Ovary (tissue), 9 donors: ENCODE results near the gene EML6. TPM values are rescaled to one million over a fixed set of nuclear protein-coding genes. Genes with fewer than 3 reads are reported as not detected.

Source experiments
- DNase-seq, 5 donors: peaks; one replicate each; pipeline ENCODE4 v3.0.0-alpha.2; 2019 to 2020
- H3K27ac ChIP-seq, 2 donors: fragments of 200-600 bp; one replicate each; pipeline versions ENCODE4 v1.5.1 to v1.8.0; 2019 to 2022
- H3K27me3 ChIP-seq: fragments of 200-600 bp; one replicate; pipeline ENCODE4 v1.8.0; 2022
- H3K36me3 ChIP-seq: fragments of 200-600 bp; sonication (generic); one replicate; pipeline ENCODE4 v1.5.1; 2019
- H3K4me1 ChIP-seq: one replicate; pipeline ENCODE4 v1.8.1; 2013; ENCODE audit warnings: mild to moderate bottlenecking, moderate library complexity; ENCODE audit not compliant: insufficient read depth
- H3K4me3 ChIP-seq: fragments of 200-600 bp; sonication (generic); one replicate; pipeline ENCODE4 v1.5.1; 2017
- H3K9me3 ChIP-seq, 2 donors: fragments of 200-600 bp in 1 of 2; sonication (generic) in 1 of 2; one replicate each; pipeline versions ENCODE4 v1.5.1 to v1.8.1; 2013 to 2019; ENCODE audit warnings: mild to moderate bottlenecking in 1 of 2, moderate library complexity in 1 of 2
- CTCF ChIP-seq, 3 donors: fragments of 450-650 bp in 2 of 3; fragments of 200-600 bp in 1 of 3; IDR thresholded peaks; one replicate each; pipeline versions ENCODE4 v1.5.1 to v1.8.0; 2016 to 2022; ENCODE audit warnings: antibody characterized with exemption in 3 of 3, mild to moderate bottlenecking in 1 of 3
- EP300 ChIP-seq: sonication (generic); formaldehyde crosslinking; IDR thresholded peaks from one replicate; pipeline ENCODE4 v1.6.1; 2017; ENCODE audit warnings: antibody characterized with exemption
- POLR2A ChIP-seq: fragments of 450-650 bp; IDR thresholded peaks from one replicate; pipeline ENCODE4 v1.6.1; 2017; ENCODE audit warnings: antibody characterized with exemption, mild to moderate bottlenecking, moderate library complexity
- WGBS, 3 donors: extraction: QIAGEN DNeasy Blood & Tissue Kit in 1 of 3; methylation state at CpG; one replicate each; pipeline versions ENCODE4 v1.1.5 to v1.1.7; 2013 to 2017; 5-methylcytosine and 5-hydroxymethylcytosine counted together
- intact Hi-C, 4 donors: fragments of 100-400 bp; cut with DNase I; formaldehyde crosslinking; loops; one replicate each; pipeline versions ENCODE4 v1.11.0 to v1.15.1; 2022 to 2023
- polyA plus RNA-seq, 2 donors: library from polyadenylated mRNA; stranded (reverse); fragments of 200-250 nt in 1 of 2; fragments of 350-450 nt in 1 of 2; fragmentation: Illumina TruSeq in 1 of 2; extraction: RNeasy Lipid Tissue Mini Kit (QIAGEN cat#74804) in 1 of 2; gene quantifications; one replicate each; pipeline ENCODE4 v1.2.3, GENCODE V29; 2013 to 2014
- total RNA-seq, 7 donors: library from RNA; depleted of rRNA in 2 of 7; stranded (reverse); fragments of >200 nt in 2 of 7; fragmentation: NEBNext Ultra II Directional in 3 of 7; extraction: Animal tissue kit (Norgen Biotek cat#: 25700) in 3 of 7; gene quantifications; one replicate each; pipeline versions ENCODE4 v1.1.0 to v1.2.4, GENCODE V29; 2016 to 2023
- donor health status: DM: no; HTN: no; CAD: no; lungs with moderate emphysema.
- donor health status: DM: no; HTN: no; CAD: no.
- donor health status: Bipolar disorder and iron deficiency.
- donor health status: DM: yes; HTN: yes; CAD: no.
- donor health status: DM: no; HTN: no; CAD: no.
- donor health status: DM: yes; HTN: yes; CAD: no.

Gene EML6
- total and polyA plus RNA-seq, 9 donors: 0.22 to 3.7 (median 0.48) TPM

- no peak for DNase-seq
- H3K36me3 ChIP-seq: no peaks in the 10 kb centered on the region
- no peaks in the 10 kb centered on the region for H3K9me3 ChIP-seq
- no peak overlapping the region for H3K4me3 ChIP-seq
- TF ChIP-seq CTCF (IDR thresholded peaks at IDR 0.05): no peak
- TF ChIP-seq EP300: no peak
- TF ChIP-seq POLR2A: no peak
- H3K27me3 ChIP-seq: no peaks in the 10 kb centered on the region
- 79 to 90% (median 81%) methylated on average over 9 of the region's 9 CpGs for WGBS, 3 donors
- H3K4me1 ChIP-seq: no peaks in the 10 kb centered on the region
- no peak overlapping the region for H3K27ac ChIP-seq
- intact Hi-C loops: no loop called here
Measured at GRCh38 chr2:54887850-54888545, 164.5 kb downstream of the EML6 start.

GRCh38 chr2:54889053-54889452, 165.6 kb downstream of the EML6 start:
- no peak overlapping the region for H3K4me3 ChIP-seq
- TF ChIP-seq POLR2A (no peak), EP300 (no peak), CTCF (IDR thresholded peaks at IDR 0.05) (no peak)
- H3K27me3 ChIP-seq: no peaks in the 10 kb centered on the region
- H3K4me1 ChIP-seq: no peaks in the 10 kb centered on the region
- no peaks in the 10 kb centered on the region for H3K36me3 ChIP-seq
- 65 to 77% (median 66%) methylated on average over 2 of the region's 2 CpGs for WGBS, 3 donors
- H3K9me3 ChIP-seq: no peaks in the 10 kb centered on the region
- DNase-seq: no peak
- no peak overlapping the region for H3K27ac ChIP-seq
- intact Hi-C loops: no loop called here

GRCh38 chr2:54891909-54892308, 168.4 kb downstream of the EML6 start:
- no peak overlapping the region for H3K27ac ChIP-seq
- no peaks in the 10 kb centered on the region for H3K9me3 ChIP-seq
- H3K4me3 ChIP-seq: no peak overlapping the region
- intact Hi-C loops: no loop called here
- WGBS, 3 donors: 58 to 79% (median 65%) methylated on average over 4 of the region's 4 CpGs
- no peak for DNase-seq
- no peaks in the 10 kb centered on the region for H3K4me1 ChIP-seq
- H3K27me3 ChIP-seq: no peaks in the 10 kb centered on the region
- H3K36me3 ChIP-seq: no peaks in the 10 kb centered on the region
- no peak for TF ChIP-seq EP300
- TF ChIP-seq CTCF (IDR thresholded peaks at IDR 0.05): no peak
- no peak for TF ChIP-seq POLR2A

GRCh38 chr2:54894467-54894866, 171.0 kb downstream of the EML6 start:
- intact Hi-C loops: no loop called here
- Histone ChIP-seq H3K27ac (no peak overlapping the region), H3K4me1 (no peaks in the 10 kb centered on the region), H3K36me3 (no peaks in the 10 kb centered on the region), H3K9me3 (no peaks in the 10 kb centered on the region), H3K4me3 (no peak overlapping the region), H3K27me3 (no peaks in the 10 kb centered on the region)
- DNase-seq: no peak
- TF ChIP-seq CTCF (IDR thresholded peaks at IDR 0.05) (no peak), EP300 (no peak), POLR2A (no peak)
- WGBS, 3 donors: 80 to 84% (median 80%) methylated on average over 3 of the region's 3 CpGs
